ENCODE data around the gene STX12.
"Not testable (repeated sequence)": the region's sequence is repeated elsewhere in the genome, so short reads cannot be mapped to it uniquely, and the experiment has no call there.

STX12 gene

DNA sequence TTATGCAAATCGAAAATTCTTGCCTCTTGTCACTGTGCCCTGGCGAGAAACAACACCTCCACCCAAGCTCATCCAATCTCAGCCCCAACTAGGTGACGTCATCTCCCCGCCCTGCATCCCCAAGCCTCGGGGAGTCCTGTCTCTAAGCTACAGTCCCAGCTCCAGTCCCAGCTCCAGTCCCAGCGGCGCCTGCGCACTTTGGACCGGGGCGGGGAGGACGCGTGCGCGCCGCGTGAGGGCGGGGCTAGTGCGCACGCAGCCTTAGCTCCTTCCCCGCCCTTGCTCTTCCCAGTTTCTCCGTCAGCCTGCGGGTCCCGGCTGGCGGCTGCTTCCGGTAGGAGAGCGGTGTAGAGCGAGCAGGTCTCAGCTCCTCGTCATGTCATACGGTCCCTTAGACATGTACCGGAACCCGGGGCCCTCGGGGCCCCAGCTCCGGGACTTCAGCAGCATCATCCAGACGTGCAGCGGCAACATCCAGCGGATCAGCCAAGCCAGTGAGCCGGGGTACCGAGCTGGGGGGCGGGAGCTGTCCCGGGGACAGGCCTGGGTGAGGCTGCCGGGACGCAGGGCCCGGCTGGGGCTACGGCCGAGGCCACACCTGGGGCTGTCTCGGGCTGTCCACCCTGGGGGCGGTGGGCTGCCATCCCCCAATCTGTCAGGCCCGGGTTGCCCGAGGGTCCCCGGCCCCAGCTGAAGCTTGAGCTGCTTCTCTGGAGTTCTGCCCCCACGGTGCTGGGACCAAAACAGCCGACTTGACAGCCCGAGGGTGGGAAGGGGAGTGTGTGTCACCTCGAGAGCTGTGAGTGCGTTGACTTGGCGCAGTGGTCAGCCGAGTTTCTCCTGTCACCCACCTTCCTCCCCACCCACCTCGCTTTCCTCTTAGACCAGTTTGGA, at the start of gene STX12:
Gene STX12 (plus strand): TSS at position 288 of the 894 bp plus-strand sequence. CDS start 89 bp downstream, at position 377.
- peak; percentile 97 for DNase-seq

- DNase-seq: no peak
Observed at GRCh38 chr1:27724961-27725373, 48.1 kb upstream of the STX12 start.

GRCh38 chr1:27725374-27726172, 47.4 kb upstream of the STX12 start, which contains the start of gene FAM76A:
TSS of gene FAM76A (plus strand) at chr1:27725961. CDS start at chr1:27726081, 120 bp downstream.
- peak; percentile 100 for DNase-seq

GRCh38 chr1:27726173-27727044, 46.6 kb upstream of the STX12 start:
- peak; percentile 55 for DNase-seq

DNA sequence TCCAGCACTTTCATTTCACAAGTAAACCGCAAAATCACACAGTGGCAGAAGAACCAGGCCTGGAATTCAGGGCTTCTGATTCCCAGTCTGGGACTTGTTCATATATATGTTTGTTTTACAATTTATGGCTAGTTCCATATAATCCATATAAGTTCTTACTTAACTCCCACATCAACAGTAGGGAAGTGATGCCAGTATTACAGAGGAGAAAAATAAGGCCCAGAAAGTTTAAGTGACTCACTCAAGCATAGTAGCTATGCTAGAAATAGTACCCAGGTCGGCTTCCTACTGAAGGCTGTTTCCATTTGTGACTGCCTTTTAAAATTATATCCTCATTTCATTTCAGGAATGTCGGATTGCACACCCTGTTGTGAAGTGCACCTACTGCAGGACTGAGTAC, 45.9 kb upstream of the STX12 start:
- DNase-seq: no peak

GRCh38 chr1:27736252-27736651, 36.8 kb upstream of the STX12 start:
- DNase-seq: no peak

DNA sequence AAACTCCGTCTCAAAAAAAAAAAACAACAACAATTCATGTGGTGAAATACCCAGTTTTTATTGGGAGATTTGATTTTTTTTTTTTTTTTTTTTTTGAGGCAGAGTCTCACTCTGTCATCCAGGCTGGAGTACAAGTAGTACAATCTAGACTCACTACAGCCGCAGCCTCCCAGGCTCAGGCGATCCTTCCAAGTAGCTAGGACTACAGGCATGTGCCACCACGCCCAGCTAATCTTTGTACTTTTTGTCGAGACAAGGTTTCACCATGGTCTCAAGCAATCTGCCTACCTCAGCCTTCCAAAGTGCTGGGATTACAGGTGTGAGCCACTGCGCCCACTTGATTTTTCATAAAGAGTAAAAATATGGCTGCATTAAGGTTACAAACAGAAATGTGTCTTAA, 31.9 kb upstream of the STX12 start:
- DNase-seq: no peak

DNA sequence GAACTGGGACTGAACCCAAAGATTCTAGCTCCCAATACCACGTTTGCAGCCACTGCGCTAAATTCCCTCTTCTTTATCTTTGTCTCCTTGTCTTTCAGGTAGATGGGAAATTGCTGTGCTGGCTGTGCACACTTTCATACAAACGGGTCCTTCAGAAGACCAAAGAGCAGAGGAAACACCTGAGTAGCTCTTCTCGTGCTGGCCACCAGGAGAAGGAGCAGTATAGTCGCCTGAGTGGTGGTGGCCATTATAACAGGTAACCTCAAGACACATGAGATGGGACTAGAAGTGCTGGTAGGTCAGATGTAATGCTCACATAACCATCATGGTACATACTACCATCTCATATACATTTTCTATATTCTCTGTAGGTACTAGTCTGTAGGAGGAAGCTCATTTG, 28.5 kb upstream of the STX12 start:
- no peak for DNase-seq

GRCh38 chr1:27745466-27745865, 27.6 kb upstream of the STX12 start:
- no peak for DNase-seq

GRCh38 chr1:27752360-27752759, 20.7 kb upstream of the STX12 start:
- DNase-seq: no peak

GRCh38 chr1:27755286-27755685, 17.7 kb upstream of the STX12 start:
- DNase-seq: no peak

GRCh38 chr1:27755865-27756264, 17.2 kb upstream of the STX12 start:
- no peak for DNase-seq

- no peak for DNase-seq
Observed at GRCh38 chr1:27759236-27759635, 13.8 kb upstream of the STX12 start.

DNA sequence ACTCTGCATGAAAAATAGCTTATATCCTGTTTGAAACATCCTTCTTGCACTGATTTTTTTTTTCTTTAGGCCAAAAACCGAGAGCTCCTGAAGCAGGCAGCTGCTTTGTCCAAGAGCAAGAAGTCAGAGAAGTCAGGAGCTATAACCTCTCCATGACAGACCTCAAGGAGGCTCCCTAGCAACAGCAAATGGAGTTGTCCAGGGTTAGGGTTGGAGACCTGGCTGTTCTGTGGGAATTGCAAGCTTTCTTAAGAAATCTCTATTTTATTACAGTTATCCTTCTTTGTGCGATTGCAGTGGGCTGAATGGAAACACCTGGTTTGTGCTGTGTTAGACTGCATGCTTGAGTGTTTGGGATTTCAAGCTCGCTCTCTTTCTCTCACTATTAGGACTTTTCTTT, 12.6 kb upstream of the STX12 start:
- DNase-seq: no peak

DNA sequence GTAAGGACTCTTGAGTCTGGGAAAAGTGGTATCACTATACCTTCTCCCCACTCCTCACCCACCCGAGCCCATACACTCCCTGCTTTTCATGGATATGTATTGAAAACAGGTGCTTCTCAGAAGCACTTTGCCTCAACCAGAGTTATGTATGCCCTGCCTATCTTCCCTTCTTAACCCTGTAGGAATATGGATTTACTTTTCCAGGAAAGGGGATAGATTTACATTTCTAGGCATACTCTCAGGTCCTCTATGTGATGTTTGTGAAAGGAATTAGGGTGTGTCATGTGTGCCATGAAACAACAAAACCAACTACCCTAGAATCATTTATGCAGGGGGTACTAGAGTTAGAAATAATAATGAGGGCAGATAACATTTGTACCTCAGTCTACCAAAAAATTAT, 11.0 kb upstream of the STX12 start:
- DNase-seq: no peak

DNA sequence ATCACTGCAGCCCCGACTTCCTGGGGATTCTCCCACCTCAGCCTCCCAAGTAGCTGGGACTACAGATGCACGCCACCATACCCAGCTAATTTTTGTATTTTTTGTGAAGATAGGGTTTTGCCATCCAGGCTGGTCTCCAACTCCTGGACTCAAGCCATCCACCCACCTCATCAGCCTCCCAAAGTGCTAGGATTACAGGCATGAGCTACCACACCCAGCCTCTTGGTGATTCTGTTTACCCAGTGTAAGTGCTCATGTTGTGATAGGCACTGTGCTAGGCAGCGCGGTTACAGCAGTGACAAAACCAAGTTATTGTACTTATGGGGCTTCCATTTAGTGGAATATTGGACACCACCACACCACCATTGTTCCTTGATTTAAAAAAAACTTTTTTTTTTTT, 9.7 kb upstream of the STX12 start:
- DNase-seq: peak; percentile 42

- DNase-seq: no peak
Observed at GRCh38 chr1:27770293-27770830, 2.7 kb upstream of the STX12 start.

DNA sequence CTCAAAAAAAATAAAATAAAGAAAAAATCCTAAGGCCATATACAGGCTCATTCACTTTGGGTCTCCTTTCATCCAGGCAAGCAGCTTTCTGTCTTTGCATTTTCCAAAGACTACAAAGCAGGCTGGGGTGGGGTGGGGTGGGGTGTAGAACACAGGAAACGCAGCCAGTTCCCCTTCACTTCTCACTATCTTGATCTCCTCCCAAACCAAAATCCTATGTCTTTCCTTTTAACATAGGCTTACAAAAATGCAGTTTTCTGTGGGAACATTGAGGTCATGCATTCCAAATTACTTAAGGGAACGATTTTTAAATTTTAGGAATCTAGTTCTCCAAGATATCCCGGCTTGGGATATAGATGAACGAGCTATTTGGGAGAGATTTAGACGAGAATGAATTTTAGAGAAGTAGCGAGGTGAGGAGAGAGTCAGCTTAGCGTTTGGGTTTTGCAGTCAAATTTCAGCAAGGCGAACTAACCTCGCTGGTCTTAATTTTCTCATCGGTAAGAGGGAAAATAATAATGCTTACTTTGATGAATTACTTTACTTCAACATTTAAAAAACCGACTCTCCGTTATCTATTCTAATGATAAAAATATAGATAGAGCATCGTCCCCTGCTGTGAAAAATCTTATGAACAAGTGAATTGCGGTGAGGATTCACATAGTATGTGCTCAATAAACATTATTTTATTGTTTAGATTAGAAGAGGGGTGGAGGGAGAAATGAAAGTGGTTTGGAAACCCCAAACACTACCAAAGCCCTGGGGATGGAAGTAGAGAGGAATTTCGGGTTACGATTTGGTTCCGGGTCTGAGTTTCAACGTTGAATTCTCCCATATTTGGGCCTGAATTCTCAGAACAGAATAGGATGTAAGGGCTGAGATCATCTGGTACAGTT, 735 bp upstream of the STX12 start:
- DNase-seq: no peak

DNA sequence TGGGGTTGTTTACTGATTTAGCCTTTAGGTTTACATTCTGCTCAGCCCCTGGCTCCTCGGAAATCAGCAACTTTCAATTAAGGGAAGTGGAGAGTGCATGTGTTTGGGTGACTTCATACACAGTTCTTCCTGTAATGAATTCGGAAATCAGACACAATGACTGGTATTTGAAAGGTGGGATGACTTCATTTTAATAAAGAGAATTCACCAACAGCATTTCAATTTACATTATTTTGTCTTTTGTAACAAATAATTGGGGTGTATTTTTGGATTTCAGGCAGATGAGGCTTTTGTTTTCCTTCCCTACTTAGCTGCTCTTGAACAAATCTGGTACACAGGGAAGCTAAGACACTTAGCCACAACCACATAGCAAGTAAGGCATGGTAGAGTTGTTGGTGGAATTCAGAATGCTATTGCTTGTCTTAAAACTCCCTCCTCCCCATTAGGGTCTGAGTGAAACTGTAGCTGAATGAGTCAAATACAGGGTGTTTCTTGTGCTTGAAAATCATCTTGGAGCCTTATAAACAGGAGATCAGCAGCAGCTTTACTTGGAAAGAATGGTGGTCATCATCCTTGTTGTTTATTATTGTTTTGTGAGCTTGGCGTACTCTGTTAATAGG, 917 bp downstream of the STX12 start:
- peak; percentile 12 for DNase-seq

- DNase-seq: no peak
Observed at GRCh38 chr1:27774654-27775053, 1.6 kb downstream of the STX12 start.

- DNase-seq: not testable (repeated sequence)
Observed at GRCh38 chr1:27775336-27775735, 2.3 kb downstream of the STX12 start.

Data from hematopoietic multipotent progenitor cell treated with erythropoietin and hydrocortisone succinate and interleukin-3 and kit ligand, for 6 days (in vitro differentiated cells).